ENCODE measurements around the gene AMOTL2. TPM values are rescaled to one million over a fixed set of nuclear protein-coding genes. Genes with fewer than 3 reads are reported as not detected.

Gene AMOTL2
- total RNA-seq, 1 experiment from 2014 or later = 96.0 TPM

GRCh38 chr3:134337071-134337482, 37.2 kb downstream of the AMOTL2 start:
- TF ChIP-seq CTCF (conservative IDR thresholded peaks at IDR 0.05; ENCODE audit: low read depth, low read length) = no peak
- TF ChIP-seq EZH2 (IDR thresholded peaks at IDR 0.05; ENCODE audit: low read length, unreplicated experiment) = no peak
- no peak for TF ChIP-seq EZH2phosphoT487 (IDR thresholded peaks at IDR 0.05; ENCODE audit: borderline replicate concordance, low read length)
- Histone ChIP-seq H3K36me3 (ENCODE audit: low read depth, low read length) (no peaks in the 10 kb centered on the region), H3K9ac (ENCODE audit: low read length) (no peak overlapping the region), H3K27me3 (ENCODE audit: low read length) (no peaks in the 10 kb centered on the region), H3K79me2 (ENCODE audit: low read length) (no peaks in the 10 kb centered on the region), H3K9me3 (ENCODE audit: low read length) (no peaks in the 10 kb centered on the region), H4K20me1 (ENCODE audit: low read length) (no peaks in the 10 kb centered on the region), H3K9me2 (replicated peaks; ENCODE audit: low read length) (no peaks in the 10 kb centered on the region), H3F3A (ENCODE audit: low read length, unreplicated experiment) (no peaks in the 10 kb centered on the region), H3K4me2 (ENCODE audit: low read length) (no peak overlapping the region), H3K4me3 (ENCODE audit: low read length) (no peak overlapping the region), H2AFZ (ENCODE audit: low read length) (no peak overlapping the region), H3K27ac (ENCODE audit: low read length) (no peak overlapping the region), H3K4me1 (ENCODE audit: insufficient read depth, low read length) (peaks cover 3% of the 10 kb centered on the region)
- ATAC-seq = no peak
- DNase-seq = no peak
- intact Hi-C loops (cut with micrococcal nuclease) = no loop called here
- ChIA-PET CTCF (no interaction called here), POLR2A (ENCODE audit: unreplicated experiment) (no interaction called here)
- no TSS peak for BruUV-seq (replicated peaks)

DNA sequence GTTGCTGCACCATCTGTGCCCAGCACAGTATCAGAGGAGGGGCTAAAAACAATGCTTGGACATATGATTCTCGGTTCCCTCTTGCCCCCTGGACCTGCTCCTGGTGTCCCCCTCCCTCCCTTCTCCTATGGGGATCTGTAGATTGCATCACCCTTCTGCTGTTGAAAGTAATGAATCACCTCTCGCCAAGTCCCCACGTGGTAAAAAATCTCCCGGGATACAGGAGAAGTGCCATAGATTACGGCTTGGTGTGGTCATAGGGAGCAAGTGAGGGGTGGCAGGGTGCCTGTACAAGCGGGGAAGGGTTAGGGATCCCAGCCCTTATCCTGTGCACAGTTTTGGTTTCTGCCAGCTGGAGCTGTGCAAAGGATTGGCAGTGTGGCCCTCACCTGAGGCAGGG, 37.7 kb downstream of the AMOTL2 start:
- DNase-seq = no peak
- no peak overlapping the region for H3K27ac ChIP-seq (ENCODE audit: low read length)
- no peak overlapping the region for H3K4me2 ChIP-seq (ENCODE audit: low read length)
- no peak overlapping the region for H2AFZ ChIP-seq (ENCODE audit: low read length)
- H3K79me2 ChIP-seq (ENCODE audit: low read length) = no peaks in the 10 kb centered on the region
- peaks cover 8% of the 10 kb centered on the region for H3K4me1 ChIP-seq (ENCODE audit: insufficient read depth, low read length)
- H3K9me2 ChIP-seq (replicated peaks; ENCODE audit: low read length) = no peaks in the 10 kb centered on the region
- no peak for TF ChIP-seq EZH2 (IDR thresholded peaks at IDR 0.05; ENCODE audit: low read length, unreplicated experiment)
- TF ChIP-seq EZH2phosphoT487 (IDR thresholded peaks at IDR 0.05; ENCODE audit: borderline replicate concordance, low read length) = no peak
- TF ChIP-seq CTCF (conservative IDR thresholded peaks at IDR 0.05; ENCODE audit: low read depth, low read length) = no peak
- H3K4me3 ChIP-seq (ENCODE audit: low read length) = no peak overlapping the region
- no TSS peak for BruUV-seq (replicated peaks)
- H3K27me3 ChIP-seq (ENCODE audit: low read length) = no peaks in the 10 kb centered on the region
- no peak for ATAC-seq
- H4K20me1 ChIP-seq (ENCODE audit: low read length) = no peaks in the 10 kb centered on the region
- no peaks in the 10 kb centered on the region for H3F3A ChIP-seq (ENCODE audit: low read length, unreplicated experiment)
- intact Hi-C loops (cut with micrococcal nuclease) = no loop called here
- H3K9me3 ChIP-seq (ENCODE audit: low read length) = no peaks in the 10 kb centered on the region
- no peak overlapping the region for H3K9ac ChIP-seq (ENCODE audit: low read length)
- ChIA-PET POLR2A (ENCODE audit: unreplicated experiment) (no interaction called here), CTCF (no interaction called here)
- H3K36me3 ChIP-seq (ENCODE audit: low read depth, low read length) = no peaks in the 10 kb centered on the region

- ATAC-seq (no peak), DNase-seq (no peak)
- Histone ChIP-seq H3K9me2 (replicated peaks; ENCODE audit: low read length) (no peaks in the 10 kb centered on the region), H3K79me2 (ENCODE audit: low read length) (no peaks in the 10 kb centered on the region), H4K20me1 (ENCODE audit: low read length) (no peaks in the 10 kb centered on the region), H3K27me3 (ENCODE audit: low read length) (no peaks in the 10 kb centered on the region), H3K9me3 (ENCODE audit: low read length) (no peaks in the 10 kb centered on the region), H2AFZ (ENCODE audit: low read length) (no peak overlapping the region), H3K4me3 (ENCODE audit: low read length) (no peak overlapping the region), H3K9ac (ENCODE audit: low read length) (no peak overlapping the region), H3K4me1 (ENCODE audit: insufficient read depth, low read length) (peaks cover 14% of the 10 kb centered on the region), H3K36me3 (ENCODE audit: low read depth, low read length) (no peaks in the 10 kb centered on the region), H3F3A (ENCODE audit: low read length, unreplicated experiment) (no peaks in the 10 kb centered on the region), H3K4me2 (ENCODE audit: low read length) (no peak overlapping the region), H3K27ac (ENCODE audit: low read length) (no peak overlapping the region)
- CTCF ChIA-PET = no interaction called here
- BruUV-seq (replicated peaks) = no TSS peak
- intact Hi-C loops (cut with micrococcal nuclease) = no loop called here
- POLR2A ChIA-PET (ENCODE audit: unreplicated experiment) = interaction anchor here (0.6 kb wide), 1 partner anchor 92 kb away, joined by 3 read pairs; no protein-coding TSS in a partner anchor
- no peak for TF ChIP-seq EZH2 (IDR thresholded peaks at IDR 0.05; ENCODE audit: low read length, unreplicated experiment)
- no peak for TF ChIP-seq CTCF (conservative IDR thresholded peaks at IDR 0.05; ENCODE audit: low read depth, low read length)
- no peak for TF ChIP-seq EZH2phosphoT487 (IDR thresholded peaks at IDR 0.05; ENCODE audit: borderline replicate concordance, low read length)
Measured at GRCh38 chr3:134334901-134335280, 39.4 kb downstream of the AMOTL2 start.

Measured in PC-3 (cell line).